Measurements from ENCODE around the gene PNLIPRP1. TPM values are rescaled to one million over a fixed set of nuclear protein-coding genes. Genes with fewer than 3 reads are reported as not detected.

Gene PNLIPRP1
- total RNA-seq, 3 donors from 2014 or later (not counting 1 experiment from before 2014, with no cell fraction given) = not detected

DNA sequence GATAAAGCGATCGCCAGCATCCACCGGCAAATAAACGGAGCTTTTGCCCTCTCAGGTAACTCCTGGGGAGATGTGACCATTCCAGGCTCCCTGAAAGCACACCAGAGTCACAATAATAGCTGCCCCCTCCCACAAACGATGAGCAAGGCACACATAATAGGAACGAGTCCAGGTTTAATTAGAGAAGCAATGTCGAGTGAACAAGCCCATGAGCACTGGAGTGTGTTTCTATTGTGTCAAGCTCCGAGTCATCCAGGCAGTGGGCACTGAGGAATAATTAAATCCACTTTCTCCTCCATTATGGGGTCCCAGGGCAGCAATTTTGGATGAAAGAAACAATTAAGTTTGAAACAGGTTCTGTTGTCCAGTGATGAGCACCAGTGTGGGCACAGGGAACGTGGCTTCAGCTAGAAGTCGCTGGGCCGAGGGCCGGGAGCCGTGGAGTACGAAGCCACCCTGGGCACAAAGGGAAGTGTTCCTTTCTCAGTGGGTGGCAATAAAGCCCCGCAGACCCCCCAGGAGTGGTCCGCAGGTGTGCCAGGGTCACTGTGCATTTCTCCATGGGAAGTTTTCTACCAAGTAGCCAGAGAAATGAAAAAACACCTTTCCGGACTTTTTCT lies 41.9 kb downstream of the PNLIPRP1 start:
- H3K27ac Mint-ChIP-seq = no peak overlapping the region
- 90% methylated on average over 17 of the region's 17 CpGs for WGBS (ENCODE audit: insufficient coverage)
- DNase-seq = no peak
- H3K36me3 ChIP-seq (ENCODE audit: control insufficient read depth, insufficient read depth, low read length) = no peaks in the 10 kb centered on the region
- no peak overlapping the region for H3K4me3 ChIP-seq (ENCODE audit: low read length)
- no peak overlapping the region for H3K4me3 Mint-ChIP-seq
- H3K9me3 Mint-ChIP-seq = peaks cover 0 to 3% of the 10 kb centered on the region in 2 donors
- H3K27ac ChIP-seq (ENCODE audit: low read length) = no peak overlapping the region
- intact Hi-C loops (cut with micrococcal nuclease) = no loop called here
- H3K9me3 ChIP-seq (ENCODE audit: control insufficient read depth, insufficient read depth, low read length) = no peaks in the 10 kb centered on the region
- TF ChIP-seq, protein P1, sequence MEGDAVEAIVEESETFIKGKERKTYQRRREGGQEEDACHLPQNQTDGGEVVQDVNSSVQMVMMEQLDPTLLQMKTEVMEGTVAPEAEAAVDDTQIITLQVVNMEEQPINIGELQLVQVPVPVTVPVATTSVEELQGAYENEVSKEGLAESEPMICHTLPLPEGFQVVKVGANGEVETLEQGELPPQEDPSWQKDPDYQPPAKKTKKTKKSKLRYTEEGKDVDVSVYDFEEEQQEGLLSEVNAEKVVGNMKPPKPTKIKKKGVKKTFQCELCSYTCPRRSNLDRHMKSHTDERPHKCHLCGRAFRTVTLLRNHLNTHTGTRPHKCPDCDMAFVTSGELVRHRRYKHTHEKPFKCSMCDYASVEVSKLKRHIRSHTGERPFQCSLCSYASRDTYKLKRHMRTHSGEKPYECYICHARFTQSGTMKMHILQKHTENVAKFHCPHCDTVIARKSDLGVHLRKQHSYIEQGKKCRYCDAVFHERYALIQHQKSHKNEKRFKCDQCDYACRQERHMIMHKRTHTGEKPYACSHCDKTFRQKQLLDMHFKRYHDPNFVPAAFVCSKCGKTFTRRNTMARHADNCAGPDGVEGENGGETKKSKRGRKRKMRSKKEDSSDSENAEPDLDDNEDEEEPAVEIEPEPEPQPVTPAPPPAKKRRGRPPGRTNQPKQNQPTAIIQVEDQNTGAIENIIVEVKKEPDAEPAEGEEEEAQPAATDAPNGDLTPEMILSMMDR (IDR thresholded peaks at IDR 0.05) = no peak
- ATAC-seq = no peak
- no peaks in the 10 kb centered on the region for H3K4me1 Mint-ChIP-seq
- no peaks in the 10 kb centered on the region for H3K36me3 Mint-ChIP-seq
- H3K4me1 ChIP-seq (ENCODE audit: control insufficient read depth, insufficient read depth, low read length) = no peaks in the 10 kb centered on the region
- no peaks in the 10 kb centered on the region for H3K27me3 ChIP-seq (ENCODE audit: control insufficient read depth, insufficient read depth, low read length)
- peaks cover 0 to 4% of the 10 kb centered on the region in 2 donors for H3K27me3 Mint-ChIP-seq (ENCODE audit: low read depth in 2 of 2)

DNA sequence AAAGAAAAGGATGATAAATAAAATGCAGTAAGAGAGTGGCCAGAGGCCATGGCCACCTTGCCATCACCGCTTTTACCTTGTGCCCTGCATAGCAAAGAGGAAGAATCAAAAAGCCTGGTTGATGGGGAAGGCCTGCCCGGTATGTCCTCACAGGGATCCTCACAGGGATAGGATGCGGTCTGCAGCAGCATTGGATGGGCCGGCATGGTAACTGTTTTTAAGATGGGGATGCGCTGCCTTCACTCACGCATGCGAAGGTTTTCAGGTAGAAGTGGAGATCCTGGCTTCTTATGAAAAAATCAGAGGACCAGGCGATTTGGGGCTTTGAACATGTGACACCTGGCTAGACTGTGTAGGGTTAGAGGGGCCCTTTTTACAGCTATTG lies 42.4 kb downstream of the PNLIPRP1 start:
- no peak overlapping the region for H3K4me3 Mint-ChIP-seq
- H3K9me3 Mint-ChIP-seq = peaks cover 0 to 3% of the 10 kb centered on the region in 2 donors
- no peaks in the 10 kb centered on the region for H3K4me1 Mint-ChIP-seq
- Histone ChIP-seq H3K36me3 (ENCODE audit: control insufficient read depth, insufficient read depth, low read length) (no peaks in the 10 kb centered on the region), H3K9me3 (ENCODE audit: control insufficient read depth, insufficient read depth, low read length) (no peaks in the 10 kb centered on the region), H3K27me3 (ENCODE audit: control insufficient read depth, insufficient read depth, low read length) (no peaks in the 10 kb centered on the region), H3K4me3 (ENCODE audit: low read length) (no peak overlapping the region), H3K27ac (ENCODE audit: low read length) (no peak overlapping the region), H3K4me1 (ENCODE audit: control insufficient read depth, insufficient read depth, low read length) (no peaks in the 10 kb centered on the region)
- DNase-seq (no peak), ATAC-seq (no peak)
- TF ChIP-seq, protein P1 (IDR thresholded peaks at IDR 0.05) = no peak
- H3K27ac Mint-ChIP-seq = no peak overlapping the region
- peaks cover 0 to 4% of the 10 kb centered on the region in 2 donors for H3K27me3 Mint-ChIP-seq (ENCODE audit: low read depth in 2 of 2)
- WGBS (ENCODE audit: insufficient coverage) = 92% methylated on average over 8 of the region's 8 CpGs
- H3K36me3 Mint-ChIP-seq = no peaks in the 10 kb centered on the region
- intact Hi-C loops (cut with micrococcal nuclease) = no loop called here

DNA sequence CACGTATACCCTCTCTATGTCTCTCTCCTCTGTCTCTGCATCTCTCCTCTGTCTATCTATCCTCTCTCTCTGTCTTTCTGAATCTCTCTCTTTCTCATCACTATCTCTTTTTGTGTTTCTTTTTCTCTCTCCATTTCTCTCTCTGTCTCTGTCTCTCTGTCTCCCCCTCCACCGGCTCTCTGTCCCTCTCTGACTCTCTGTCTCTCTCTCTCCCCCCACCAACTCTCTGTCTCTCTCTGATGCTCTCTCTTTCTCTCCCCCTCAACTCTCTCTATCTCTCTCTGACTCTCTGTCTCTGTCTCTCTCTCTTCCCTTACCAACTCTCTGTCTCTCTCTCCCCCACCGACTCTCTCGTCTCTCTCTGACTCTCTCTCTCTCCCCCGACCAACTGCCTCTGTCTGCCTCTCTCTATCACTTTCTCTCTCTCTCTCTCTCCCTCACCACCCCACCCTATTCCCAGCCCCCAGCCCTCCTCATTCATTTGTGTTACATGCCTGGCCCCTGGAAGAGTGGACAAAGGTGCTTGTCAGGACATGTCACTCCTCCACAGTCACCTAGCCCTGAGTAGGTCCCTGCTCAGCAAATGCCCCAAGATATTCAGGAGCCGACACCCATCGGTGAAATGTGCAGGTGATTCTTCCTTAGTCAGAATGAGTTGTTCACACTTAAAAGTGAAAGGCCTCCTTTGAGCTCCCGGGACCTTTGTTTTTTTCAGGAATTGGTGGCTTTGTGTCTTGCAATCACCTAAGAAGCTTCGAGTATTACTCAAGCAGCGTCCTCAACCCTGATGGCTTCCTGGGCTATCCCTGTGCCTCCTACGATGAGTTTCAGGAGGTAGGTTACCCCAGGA lies 43.6 kb downstream of the PNLIPRP1 start:
- TF ChIP-seq, protein P1 (IDR thresholded peaks at IDR 0.05) = no peak
- Histone ChIP-seq H3K27me3 (ENCODE audit: control insufficient read depth, insufficient read depth, low read length) (no peaks in the 10 kb centered on the region), H3K4me3 (ENCODE audit: low read length) (no peak overlapping the region), H3K9me3 (ENCODE audit: control insufficient read depth, insufficient read depth, low read length) (no peaks in the 10 kb centered on the region), H3K27ac (ENCODE audit: low read length) (no peak overlapping the region), H3K36me3 (ENCODE audit: control insufficient read depth, insufficient read depth, low read length) (no peaks in the 10 kb centered on the region), H3K4me1 (ENCODE audit: control insufficient read depth, insufficient read depth, low read length) (no peaks in the 10 kb centered on the region)
- no peak for ATAC-seq
- no peak for DNase-seq
- intact Hi-C loops (cut with micrococcal nuclease) = no loop called here
- WGBS (ENCODE audit: insufficient coverage) = 87% methylated on average over 11 of the region's 11 CpGs
- peaks cover 0 to 3% of the 10 kb centered on the region in 2 donors for H3K9me3 Mint-ChIP-seq
- no peaks in the 10 kb centered on the region for H3K27me3 Mint-ChIP-seq (ENCODE audit: low read depth in 2 of 2)
- H3K27ac Mint-ChIP-seq = no peak overlapping the region
- H3K36me3 Mint-ChIP-seq = no peaks in the 10 kb centered on the region
- H3K4me3 Mint-ChIP-seq = no peak overlapping the region
- no peaks in the 10 kb centered on the region for H3K4me1 Mint-ChIP-seq

All from natural killer cell (primary cell).